ENCODE data around the gene HNRNPM.
"Not testable (repeated sequence)": the region's sequence is repeated elsewhere in the genome, so short reads cannot be mapped to it uniquely, and the experiment has no call there.

The HNRNPM gene

GRCh38 chr19:8514505-8515009 is 69.8 kb downstream of the HNRNPM start:
- DNase-seq, result not testable (repeated sequence)

GRCh38 chr19:8515317-8515716 is 70.5 kb downstream of the HNRNPM start:
- no peak for DNase-seq

GRCh38 chr19:8517551-8518442 is 73.0 kb downstream of the HNRNPM start:
- no peak for DNase-seq

- no peak for DNase-seq
These were observed 73.8 kb downstream of the HNRNPM start for GRCh38 chr19:8518536-8518935.

GRCh38 chr19:8519388-8519787 is 74.6 kb downstream of the HNRNPM start:
- DNase-seq, result no peak

- DNase-seq, result no peak
These were observed 80.6 kb downstream of the HNRNPM start for GRCh38 chr19:8525401-8525684.

- DNase-seq, result peak; percentile 91
These were observed 81.7 kb downstream of the HNRNPM start for GRCh38 chr19:8526345-8527091.

- DNase-seq, result no peak
These were observed 83.7 kb downstream of the HNRNPM start for GRCh38 chr19:8528500-8528899.

- no peak for DNase-seq
These were observed 84.7 kb downstream of the HNRNPM start for GRCh38 chr19:8529369-8530006.

- no peak for DNase-seq
These were observed 85.4 kb downstream of the HNRNPM start for GRCh38 chr19:8530061-8530679.

GRCh38 chr19:8531470-8531869 is 86.7 kb downstream of the HNRNPM start:
- no peak for DNase-seq

- no peak for DNase-seq
These were observed 87.5 kb downstream of the HNRNPM start for GRCh38 chr19:8532225-8532624.

GRCh38 chr19:8536282-8536681 is 91.5 kb downstream of the HNRNPM start:
- no peak for DNase-seq

GRCh38 chr19:8537099-8537498 is 92.3 kb downstream of the HNRNPM start:
- DNase-seq, result no peak
